ENCODE results near the gene CUL4A. TPM values are rescaled to one million over a fixed set of nuclear protein-coding genes. Genes with fewer than 3 reads are reported as not detected.
"Not testable (repeated sequence)": the region's sequence is repeated elsewhere in the genome, so short reads cannot be mapped to it uniquely, and the experiment has no call there.

Gene CUL4A
- total and polyA plus RNA-seq, 2 experiments from 2014 or later: 67.5 to 195 TPM

GRCh38 chr13:113241623-113242022, 32.2 kb downstream of the CUL4A start:
- not testable (repeated sequence) for H3K27me3 Mint-ChIP-seq (ENCODE audit: insufficient read depth, low read depth, poor library complexity); H3K27me3 ChIP-seq (ENCODE audit: insufficient read depth); H3K4me1 ChIP-seq (ENCODE audit: insufficient read depth); H2AFZ ChIP-seq; H3K4me3 Mint-ChIP-seq; ATAC-seq; DNase-seq (ENCODE audit: low spot score); H3K79me2 ChIP-seq (replicated peaks; ENCODE audit: insufficient read depth); H3K9me2 ChIP-seq (ENCODE audit: insufficient read depth); H3K9me3 Mint-ChIP-seq; H3K27ac Mint-ChIP-seq; H3K4me2 ChIP-seq; H3K4me3 ChIP-seq; H3K27ac ChIP-seq (ENCODE audit: low read depth)
- peaks cover 11% of the 10 kb centered on the region for H4K20me1 ChIP-seq (replicated peaks; ENCODE audit: insufficient read depth)
- 0 out of 2 replicates have a peak, but pooled peaks cover 12% of the 10 kb centered on the region for H3F3A ChIP-seq (replicated peaks; ENCODE audit: low read depth)
- H3K36me3 ChIP-seq (ENCODE audit: insufficient read depth): peaks cover 34% of the 10 kb centered on the region
- H3K36me3 Mint-ChIP-seq (ENCODE audit: low read depth): peaks cover 90% of the 10 kb centered on the region
- H3K4me1 Mint-ChIP-seq: peaks cover 21% of the 10 kb centered on the region

GRCh38 chr13:113243847-113244246, 34.4 kb downstream of the CUL4A start:
- no peaks in the 10 kb centered on the region for H3K27me3 Mint-ChIP-seq (ENCODE audit: insufficient read depth, low read depth, poor library complexity)
- H3K4me3 Mint-ChIP-seq: no peak overlapping the region
- H3K27ac ChIP-seq (ENCODE audit: low read depth): peak overlapping the region; percentile 70
- no peaks in the 10 kb centered on the region for H3K27me3 ChIP-seq (ENCODE audit: insufficient read depth)
- no peaks in the 10 kb centered on the region for H3K9me3 Mint-ChIP-seq
- no peaks in the 10 kb centered on the region for H3K79me2 ChIP-seq (replicated peaks; ENCODE audit: insufficient read depth)
- no peak overlapping the region for H2AFZ ChIP-seq
- no peak overlapping the region for H3K4me3 ChIP-seq
- H3K4me2 ChIP-seq: peak overlapping the region; percentile 39
- H3K36me3 ChIP-seq (ENCODE audit: insufficient read depth): peaks cover 34% of the 10 kb centered on the region
- DNase-seq (ENCODE audit: low spot score): no peak
- no peak; the same call in 2 of the 3 replicates for ATAC-seq
- H3K36me3 Mint-ChIP-seq (ENCODE audit: low read depth): peaks cover 96% of the 10 kb centered on the region
- peaks cover 6% of the 10 kb centered on the region; the same call in 1 of the 2 replicates for H3K4me1 ChIP-seq (ENCODE audit: insufficient read depth)
- H3F3A ChIP-seq (replicated peaks; ENCODE audit: low read depth): 0 out of 2 replicates have a peak, but pooled peaks cover 16% of the 10 kb centered on the region
- peaks cover 21% of the 10 kb centered on the region for H3K4me1 Mint-ChIP-seq
- H3K27ac Mint-ChIP-seq: peak overlapping the region; percentile 90
- no peaks in the 10 kb centered on the region for H3K9me2 ChIP-seq (ENCODE audit: insufficient read depth)
- peaks cover 9% of the 10 kb centered on the region for H4K20me1 ChIP-seq (replicated peaks; ENCODE audit: insufficient read depth)
- no peak for TF ChIP-seq EZH2 (IDR thresholded peaks at IDR 0.05; ENCODE audit: low read depth, unreplicated experiment)
- TF ChIP-seq ZNF331 (CRISPR knock-in tag; IDR thresholded peaks at IDR 0.05; ENCODE audit: low read depth): no peak
- no peak for TF ChIP-seq ZNF114 (CRISPR knock-in tag; IDR thresholded peaks at IDR 0.05)
- TF ChIP-seq ETS1 (IDR thresholded peaks at IDR 0.05): no peak
- TF ChIP-seq JUNB (IDR thresholded peaks at IDR 0.05; ENCODE audit: unreplicated experiment): no peak
- TF ChIP-seq CREB1 (CRISPR knock-in tag; IDR thresholded peaks at IDR 0.05; ENCODE audit: low read depth): no peak
- TF ChIP-seq STAT1 (IDR thresholded peaks at IDR 0.05; ENCODE audit: unreplicated experiment): no peak
- TF ChIP-seq, protein P1, sequence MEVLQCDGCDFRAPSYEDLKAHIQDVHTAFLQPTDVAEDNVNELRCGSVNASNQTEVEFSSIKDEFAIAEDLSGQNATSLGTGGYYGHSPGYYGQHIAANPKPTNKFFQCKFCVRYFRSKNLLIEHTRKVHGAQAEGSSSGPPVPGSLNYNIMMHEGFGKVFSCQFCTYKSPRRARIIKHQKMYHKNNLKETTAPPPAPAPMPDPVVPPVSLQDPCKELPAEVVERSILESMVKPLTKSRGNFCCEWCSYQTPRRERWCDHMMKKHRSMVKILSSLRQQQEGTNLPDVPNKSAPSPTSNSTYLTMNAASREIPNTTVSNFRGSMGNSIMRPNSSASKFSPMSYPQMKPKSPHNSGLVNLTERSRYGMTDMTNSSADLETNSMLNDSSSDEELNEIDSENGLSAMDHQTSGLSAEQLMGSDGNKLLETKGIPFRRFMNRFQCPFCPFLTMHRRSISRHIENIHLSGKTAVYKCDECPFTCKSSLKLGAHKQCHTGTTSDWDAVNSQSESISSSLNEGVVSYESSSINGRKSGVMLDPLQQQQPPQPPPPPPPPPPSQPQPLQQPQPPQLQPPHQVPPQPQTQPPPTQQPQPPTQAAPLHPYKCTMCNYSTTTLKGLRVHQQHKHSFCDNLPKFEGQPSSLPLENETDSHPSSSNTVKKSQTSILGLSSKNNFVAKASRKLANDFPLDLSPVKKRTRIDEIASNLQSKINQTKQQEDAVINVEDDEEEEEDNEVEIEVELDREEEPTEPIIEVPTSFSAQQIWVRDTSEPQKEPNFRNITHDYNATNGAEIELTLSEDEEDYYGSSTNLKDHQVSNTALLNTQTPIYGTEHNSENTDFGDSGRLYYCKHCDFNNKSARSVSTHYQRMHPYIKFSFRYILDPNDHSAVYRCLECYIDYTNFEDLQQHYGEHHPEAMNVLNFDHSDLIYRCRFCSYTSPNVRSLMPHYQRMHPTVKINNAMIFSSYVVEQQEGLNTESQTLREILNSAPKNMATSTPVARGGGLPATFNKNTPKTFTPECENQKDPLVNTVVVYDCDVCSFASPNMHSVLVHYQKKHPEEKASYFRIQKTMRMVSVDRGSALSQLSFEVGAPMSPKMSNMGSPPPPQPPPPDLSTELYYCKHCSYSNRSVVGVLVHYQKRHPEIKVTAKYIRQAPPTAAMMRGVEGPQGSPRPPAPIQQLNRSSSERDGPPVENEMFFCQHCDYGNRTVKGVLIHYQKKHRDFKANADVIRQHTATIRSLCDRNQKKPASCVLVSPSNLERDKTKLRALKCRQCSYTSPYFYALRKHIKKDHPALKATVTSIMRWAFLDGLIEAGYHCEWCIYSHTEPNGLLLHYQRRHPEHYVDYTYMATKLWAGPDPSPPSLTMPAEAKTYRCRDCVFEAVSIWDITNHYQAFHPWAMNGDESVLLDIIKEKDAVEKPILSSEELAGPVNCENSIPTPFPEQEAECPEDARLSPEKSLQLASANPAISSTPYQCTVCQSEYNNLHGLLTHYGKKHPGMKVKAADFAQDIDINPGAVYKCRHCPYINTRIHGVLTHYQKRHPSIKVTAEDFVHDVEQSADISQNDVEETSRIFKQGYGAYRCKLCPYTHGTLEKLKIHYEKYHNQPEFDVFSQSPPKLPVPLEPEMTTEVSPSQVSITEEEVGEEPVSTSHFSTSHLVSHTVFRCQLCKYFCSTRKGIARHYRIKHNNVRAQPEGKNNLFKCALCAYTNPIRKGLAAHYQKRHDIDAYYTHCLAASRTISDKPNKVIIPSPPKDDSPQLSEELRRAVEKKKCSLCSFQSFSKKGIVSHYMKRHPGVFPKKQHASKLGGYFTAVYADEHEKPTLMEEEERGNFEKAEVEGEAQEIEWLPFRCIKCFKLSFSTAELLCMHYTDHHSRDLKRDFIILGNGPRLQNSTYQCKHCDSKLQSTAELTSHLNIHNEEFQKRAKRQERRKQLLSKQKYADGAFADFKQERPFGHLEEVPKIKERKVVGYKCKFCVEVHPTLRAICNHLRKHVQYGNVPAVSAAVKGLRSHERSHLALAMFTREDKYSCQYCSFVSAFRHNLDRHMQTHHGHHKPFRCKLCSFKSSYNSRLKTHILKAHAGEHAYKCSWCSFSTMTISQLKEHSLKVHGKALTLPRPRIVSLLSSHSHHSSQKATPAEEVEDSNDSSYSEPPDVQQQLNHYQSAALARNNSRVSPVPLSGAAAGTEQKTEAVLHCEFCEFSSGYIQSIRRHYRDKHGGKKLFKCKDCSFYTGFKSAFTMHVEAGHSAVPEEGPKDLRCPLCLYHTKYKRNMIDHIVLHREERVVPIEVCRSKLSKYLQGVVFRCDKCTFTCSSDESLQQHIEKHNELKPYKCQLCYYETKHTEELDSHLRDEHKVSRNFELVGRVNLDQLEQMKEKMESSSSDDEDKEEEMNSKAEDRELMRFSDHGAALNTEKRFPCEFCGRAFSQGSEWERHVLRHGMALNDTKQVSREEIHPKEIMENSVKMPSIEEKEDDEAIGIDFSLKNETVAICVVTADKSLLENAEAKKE (CRISPR knock-in tag; IDR thresholded peaks at IDR 0.05): no peak
- TF ChIP-seq, protein P2, sequence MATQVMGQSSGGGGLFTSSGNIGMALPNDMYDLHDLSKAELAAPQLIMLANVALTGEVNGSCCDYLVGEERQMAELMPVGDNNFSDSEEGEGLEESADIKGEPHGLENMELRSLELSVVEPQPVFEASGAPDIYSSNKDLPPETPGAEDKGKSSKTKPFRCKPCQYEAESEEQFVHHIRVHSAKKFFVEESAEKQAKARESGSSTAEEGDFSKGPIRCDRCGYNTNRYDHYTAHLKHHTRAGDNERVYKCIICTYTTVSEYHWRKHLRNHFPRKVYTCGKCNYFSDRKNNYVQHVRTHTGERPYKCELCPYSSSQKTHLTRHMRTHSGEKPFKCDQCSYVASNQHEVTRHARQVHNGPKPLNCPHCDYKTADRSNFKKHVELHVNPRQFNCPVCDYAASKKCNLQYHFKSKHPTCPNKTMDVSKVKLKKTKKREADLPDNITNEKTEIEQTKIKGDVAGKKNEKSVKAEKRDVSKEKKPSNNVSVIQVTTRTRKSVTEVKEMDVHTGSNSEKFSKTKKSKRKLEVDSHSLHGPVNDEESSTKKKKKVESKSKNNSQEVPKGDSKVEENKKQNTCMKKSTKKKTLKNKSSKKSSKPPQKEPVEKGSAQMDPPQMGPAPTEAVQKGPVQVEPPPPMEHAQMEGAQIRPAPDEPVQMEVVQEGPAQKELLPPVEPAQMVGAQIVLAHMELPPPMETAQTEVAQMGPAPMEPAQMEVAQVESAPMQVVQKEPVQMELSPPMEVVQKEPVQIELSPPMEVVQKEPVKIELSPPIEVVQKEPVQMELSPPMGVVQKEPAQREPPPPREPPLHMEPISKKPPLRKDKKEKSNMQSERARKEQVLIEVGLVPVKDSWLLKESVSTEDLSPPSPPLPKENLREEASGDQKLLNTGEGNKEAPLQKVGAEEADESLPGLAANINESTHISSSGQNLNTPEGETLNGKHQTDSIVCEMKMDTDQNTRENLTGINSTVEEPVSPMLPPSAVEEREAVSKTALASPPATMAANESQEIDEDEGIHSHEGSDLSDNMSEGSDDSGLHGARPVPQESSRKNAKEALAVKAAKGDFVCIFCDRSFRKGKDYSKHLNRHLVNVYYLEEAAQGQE (IDR thresholded peaks at IDR 0.05; ENCODE audit: unreplicated experiment): no peak
- TF ChIP-seq EZH2phosphoT487 (IDR thresholded peaks at IDR 0.05; ENCODE audit: unreplicated experiment): no peak
- TF ChIP-seq POLR2AphosphoS5 (IDR thresholded peaks at IDR 0.05; ENCODE audit: low read depth): no peak
- no peak for TF ChIP-seq NANOG (IDR thresholded peaks at IDR 0.05; ENCODE audit: borderline replicate concordance)
